IPS-18a (cell line): Measurements from ENCODE around the gene FGF14.

Source experiments
- H3K27ac ChIP-seq: one replicate; pipeline ENCODE4 v1.5.1; 2013; ENCODE audit warnings: low read length
- H3K27me3 ChIP-seq: one replicate; pipeline ENCODE4 v1.6.1; 2013; ENCODE audit warnings: mild to moderate bottlenecking, low read length; ENCODE audit not compliant: control insufficient read depth, insufficient read depth
- H3K36me3 ChIP-seq: one replicate; pipeline ENCODE4 v1.6.1; 2013; ENCODE audit warnings: low read depth, low read length; ENCODE audit not compliant: control insufficient read depth
- H3K4me1 ChIP-seq: one replicate; pipeline ENCODE4 v1.6.1; 2013; ENCODE audit warnings: low read depth, low read length; ENCODE audit not compliant: control insufficient read depth
- H3K4me3 ChIP-seq: one replicate; pipeline ENCODE4 v1.5.1; 2013; ENCODE audit warnings: low read length
- H3K9ac ChIP-seq: one replicate; pipeline ENCODE4 v1.6.1; 2013; ENCODE audit warnings: mild to moderate bottlenecking, low read length, moderate library complexity
- H3K9me3 ChIP-seq: one replicate; pipeline ENCODE4 v1.6.1; 2013; ENCODE audit warnings: low read depth, low read length; ENCODE audit not compliant: control insufficient read depth

FGF14 gene

DNA sequence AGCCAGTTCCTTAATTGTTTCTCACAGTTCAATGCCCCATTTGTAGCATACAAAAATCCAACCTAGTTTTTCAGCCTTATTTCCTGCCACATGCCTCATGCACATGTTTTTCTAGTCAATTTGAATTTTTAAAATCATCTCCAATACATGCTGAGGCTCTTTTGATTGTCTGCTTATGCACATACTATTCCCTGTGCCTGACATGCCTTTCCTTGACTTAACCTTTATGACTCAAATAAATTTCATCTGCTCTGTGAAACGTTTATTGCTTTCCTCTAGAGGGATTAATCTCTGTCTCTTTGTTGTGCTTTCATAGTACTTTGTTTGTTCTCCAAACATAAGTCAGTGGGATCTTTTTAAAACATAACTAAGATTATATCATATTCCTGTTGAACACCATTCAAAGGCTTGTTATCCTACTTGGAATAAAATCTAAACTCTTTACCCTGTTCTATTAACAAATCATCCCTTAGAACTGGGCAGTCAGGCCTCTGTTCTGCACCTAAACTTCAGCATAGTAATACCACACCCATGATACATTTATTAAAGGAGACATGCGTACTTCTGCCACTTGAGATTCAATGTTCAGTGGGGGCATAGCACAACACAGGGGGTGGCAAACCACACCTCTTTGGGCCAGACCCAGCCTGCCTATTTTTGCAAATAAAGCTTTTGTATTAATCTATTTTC, 346.6 kb downstream of the FGF14 start:
- Histone ChIP-seq H3K4me3 (no peak overlapping the region), H3K4me1 (no peaks in the 10 kb centered on the region), H3K9me3 (peaks cover 13% of the 10 kb centered on the region), H3K36me3 (no peaks in the 10 kb centered on the region), H3K9ac (no peak overlapping the region), H3K27me3 (no peaks in the 10 kb centered on the region), H3K27ac (no peak overlapping the region)

DNA sequence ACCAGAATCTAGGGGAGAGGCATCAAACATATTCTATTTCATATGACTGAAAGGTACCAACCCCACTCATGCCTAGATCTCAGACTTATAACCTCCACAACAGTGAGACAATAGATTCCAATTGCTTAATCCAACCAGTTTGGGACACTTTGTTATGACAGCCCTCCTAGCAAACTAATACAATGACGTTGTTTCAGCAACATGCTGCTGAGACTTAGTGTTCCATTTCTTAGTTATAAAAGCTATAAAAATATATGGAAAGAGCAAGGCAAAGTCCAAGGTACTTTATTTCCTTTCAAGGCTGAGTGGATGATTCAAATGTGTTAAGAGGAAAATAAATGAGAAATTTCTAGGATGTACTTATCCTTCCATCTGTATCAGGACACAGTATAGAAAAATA, 352.0 kb downstream of the FGF14 start:
- peaks cover 3% of the 10 kb centered on the region for H3K4me1 ChIP-seq
- no peaks in the 10 kb centered on the region for H3K36me3 ChIP-seq
- H3K9ac ChIP-seq, result no peak overlapping the region
- H3K27me3 ChIP-seq, result no peaks in the 10 kb centered on the region
- no peak overlapping the region for H3K4me3 ChIP-seq
- no peak overlapping the region for H3K27ac ChIP-seq
- H3K9me3 ChIP-seq, result peaks cover 13% of the 10 kb centered on the region

DNA sequence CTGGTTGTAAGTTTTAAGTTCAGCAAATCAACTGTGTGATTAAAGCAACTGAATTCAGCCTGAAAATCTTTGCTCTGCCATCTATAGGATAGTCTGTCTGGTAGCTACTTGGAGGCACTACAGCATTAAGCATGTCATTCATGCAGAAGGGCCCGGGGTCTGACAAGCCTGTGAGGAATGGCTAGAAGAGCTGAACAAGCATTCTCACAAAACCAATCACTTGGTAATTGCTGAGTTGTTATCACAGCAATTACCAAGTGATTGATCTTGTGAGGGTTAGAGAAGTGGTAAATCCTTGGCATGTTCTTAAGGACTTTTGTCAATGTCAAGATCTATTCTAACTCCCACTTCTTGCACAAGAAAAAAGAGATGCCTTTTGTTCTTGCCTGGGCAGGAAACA, 356.1 kb downstream of the FGF14 start:
- H3K4me3 ChIP-seq, result no peak overlapping the region
- no peak overlapping the region for H3K27ac ChIP-seq
- H3K4me1 ChIP-seq, result peaks cover 3% of the 10 kb centered on the region
- no peak overlapping the region for H3K9ac ChIP-seq
- no peaks in the 10 kb centered on the region for H3K9me3 ChIP-seq
- no peaks in the 10 kb centered on the region for H3K36me3 ChIP-seq
- H3K27me3 ChIP-seq, result no peaks in the 10 kb centered on the region

DNA sequence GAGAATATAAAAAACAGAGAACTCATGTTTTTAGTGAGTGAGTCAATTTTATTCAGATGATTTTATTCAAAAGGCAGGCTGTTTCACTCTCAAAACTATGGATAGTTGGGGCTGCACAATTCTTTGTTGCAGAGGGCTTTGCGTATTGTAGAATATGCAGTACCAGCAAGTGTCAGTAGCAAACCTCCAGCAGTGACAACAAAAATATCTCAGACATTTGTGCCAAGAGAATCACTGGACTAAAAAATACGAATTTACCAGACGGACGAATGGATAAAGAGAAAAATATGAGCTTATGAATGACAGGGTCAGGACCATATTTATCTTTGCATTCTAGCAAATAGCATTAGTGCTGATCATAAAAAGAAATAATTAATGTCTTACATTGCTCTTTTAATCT, 359.1 kb downstream of the FGF14 start:
- H3K27me3 ChIP-seq, result no peaks in the 10 kb centered on the region
- no peak overlapping the region for H3K4me3 ChIP-seq
- H3K9me3 ChIP-seq, result no peaks in the 10 kb centered on the region
- no peak overlapping the region for H3K9ac ChIP-seq
- H3K4me1 ChIP-seq, result peaks cover 3% of the 10 kb centered on the region
- H3K27ac ChIP-seq, result no peak overlapping the region
- H3K36me3 ChIP-seq, result no peaks in the 10 kb centered on the region

DNA sequence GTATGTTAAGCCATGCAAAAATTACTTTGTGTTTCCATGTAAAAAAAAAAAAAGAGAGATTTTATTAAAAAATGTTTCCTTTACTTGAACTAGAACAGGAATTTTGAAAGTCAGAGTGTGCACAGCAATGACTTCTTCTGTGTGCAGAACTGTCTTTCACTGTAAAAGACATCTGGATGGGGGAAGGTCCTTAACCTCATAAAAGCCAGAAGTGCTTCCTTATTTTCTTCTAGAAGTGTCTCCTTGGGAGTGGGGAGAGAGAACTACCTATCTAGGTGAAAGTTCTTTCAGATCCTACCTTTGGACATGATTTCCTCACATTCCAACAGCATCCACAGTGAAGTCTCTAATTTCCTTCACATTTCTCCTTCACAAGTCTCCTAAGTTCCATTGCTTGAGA, 360.3 kb downstream of the FGF14 start:
- Histone ChIP-seq H3K27me3 (no peaks in the 10 kb centered on the region), H3K9me3 (no peaks in the 10 kb centered on the region), H3K27ac (no peak overlapping the region), H3K4me3 (no peak overlapping the region), H3K9ac (no peak overlapping the region), H3K4me1 (peaks cover 3% of the 10 kb centered on the region), H3K36me3 (no peaks in the 10 kb centered on the region)

DNA sequence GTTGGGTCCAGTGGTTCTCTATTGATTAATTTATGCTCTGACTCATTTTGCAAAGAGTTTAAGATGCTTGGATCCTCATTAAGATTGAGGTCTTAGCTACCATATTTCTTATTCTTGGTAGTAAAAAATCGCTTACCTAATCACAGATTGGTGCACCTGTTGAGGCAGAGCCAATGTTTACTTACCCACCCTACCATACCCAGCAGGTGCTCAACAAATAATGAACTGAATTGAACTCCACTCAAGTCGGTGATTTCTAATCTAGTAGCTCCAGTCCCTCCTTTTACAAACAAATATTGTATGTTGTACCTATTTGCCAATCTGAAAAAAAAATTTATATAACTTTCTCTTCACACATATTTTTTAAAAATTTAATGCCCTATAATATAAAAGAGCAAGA, 361.0 kb downstream of the FGF14 start:
- Histone ChIP-seq H3K27ac (no peak overlapping the region), H3K9me3 (no peaks in the 10 kb centered on the region), H3K27me3 (no peaks in the 10 kb centered on the region), H3K36me3 (no peaks in the 10 kb centered on the region), H3K9ac (no peak overlapping the region), H3K4me3 (no peak overlapping the region), H3K4me1 (peaks cover 2% of the 10 kb centered on the region)

DNA sequence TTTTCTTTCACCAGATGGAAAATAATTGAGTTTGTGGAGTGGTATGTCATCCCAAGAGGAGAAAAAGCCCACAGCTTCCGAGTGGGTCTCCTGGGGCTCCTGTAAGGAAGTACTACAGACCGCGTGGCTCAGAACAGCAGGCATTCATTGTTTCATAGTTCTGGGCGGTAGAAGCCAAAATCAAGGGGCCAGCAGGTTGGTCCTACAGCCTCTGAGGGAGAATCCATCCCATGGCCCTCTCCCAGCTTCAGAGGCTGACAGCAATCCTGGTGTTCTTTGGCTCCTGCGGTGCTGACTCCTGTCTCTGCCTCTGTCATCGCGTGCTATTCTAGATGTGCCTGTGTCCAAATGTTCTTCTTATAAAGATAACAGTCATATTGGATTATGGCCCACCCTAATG, 362.6 kb downstream of the FGF14 start:
- H3K4me1 ChIP-seq, result peaks cover under 1% of the 10 kb centered on the region
- H3K9me3 ChIP-seq, result no peaks in the 10 kb centered on the region
- no peak overlapping the region for H3K4me3 ChIP-seq
- no peaks in the 10 kb centered on the region for H3K36me3 ChIP-seq
- no peak overlapping the region for H3K9ac ChIP-seq
- H3K27me3 ChIP-seq, result no peaks in the 10 kb centered on the region
- no peak overlapping the region for H3K27ac ChIP-seq

DNA sequence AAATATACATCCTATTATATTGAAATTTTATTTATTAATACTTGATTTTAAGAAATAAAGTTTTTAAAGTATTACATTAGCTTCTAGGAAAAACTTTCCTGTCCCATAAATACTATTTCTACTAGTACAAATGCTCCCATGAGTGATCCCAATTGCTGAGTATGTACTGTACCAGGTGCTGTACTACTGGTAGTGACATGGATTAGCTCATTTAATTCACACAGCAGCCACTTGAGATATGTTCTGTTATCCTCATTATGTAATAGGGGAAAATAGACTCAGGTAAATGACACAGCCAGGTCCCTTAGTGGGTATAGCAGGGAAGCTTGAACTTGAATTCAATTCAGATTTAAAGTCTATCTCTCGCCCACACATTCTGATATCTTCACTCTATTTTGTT, 363.1 kb downstream of the FGF14 start:
- peaks cover 5% of the 10 kb centered on the region for H3K4me1 ChIP-seq
- H3K9ac ChIP-seq, result no peak overlapping the region
- H3K27ac ChIP-seq, result no peak overlapping the region
- no peaks in the 10 kb centered on the region for H3K36me3 ChIP-seq
- no peaks in the 10 kb centered on the region for H3K9me3 ChIP-seq
- no peaks in the 10 kb centered on the region for H3K27me3 ChIP-seq
- H3K4me3 ChIP-seq, result no peak overlapping the region

DNA sequence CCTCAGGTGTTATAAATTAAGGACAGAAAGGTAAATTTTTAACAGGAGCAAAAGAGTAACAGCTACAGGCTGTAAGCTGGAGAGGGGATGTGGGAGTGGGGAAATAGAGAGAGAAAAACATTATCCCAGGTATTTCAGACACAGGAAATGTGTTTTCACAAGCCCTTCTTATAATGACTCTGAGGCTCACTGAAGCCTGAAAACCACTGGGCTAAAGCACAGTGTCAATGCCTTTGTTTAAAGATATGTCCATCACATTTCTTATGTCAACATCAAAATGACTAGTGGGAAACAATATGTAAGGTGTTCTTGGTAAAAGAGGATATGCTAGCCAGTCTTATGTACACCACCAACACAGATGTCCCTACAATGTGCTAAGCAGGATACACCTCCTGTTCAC, 365.9 kb downstream of the FGF14 start:
- Histone ChIP-seq H3K27ac (no peak overlapping the region), H3K4me3 (no peak overlapping the region), H3K9ac (no peak overlapping the region), H3K27me3 (no peaks in the 10 kb centered on the region), H3K4me1 (peaks cover 6% of the 10 kb centered on the region), H3K9me3 (no peaks in the 10 kb centered on the region), H3K36me3 (no peaks in the 10 kb centered on the region)

DNA sequence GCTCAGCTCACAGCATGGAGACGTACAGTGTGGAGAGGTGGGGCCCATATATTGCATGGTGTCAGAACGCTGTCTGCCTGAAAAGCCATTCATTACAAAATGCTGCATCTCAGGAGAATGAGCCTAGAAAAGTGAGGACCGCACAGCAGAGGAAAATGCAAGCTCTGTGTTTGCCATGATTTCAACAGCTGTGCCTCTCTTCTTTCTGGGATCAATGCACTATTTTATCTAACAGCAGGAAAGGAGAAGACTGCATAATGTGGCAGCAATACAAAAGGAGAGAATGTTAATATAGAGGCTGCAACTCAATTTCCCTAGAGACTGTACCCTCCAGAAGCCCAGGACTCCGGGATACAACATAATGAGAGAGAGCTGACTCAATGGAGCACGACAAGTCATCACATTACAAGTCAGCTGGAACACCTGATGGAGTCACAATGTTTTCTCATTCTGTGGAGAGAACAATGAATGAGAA, 368.0 kb downstream of the FGF14 start:
- Histone ChIP-seq H3K36me3 (no peaks in the 10 kb centered on the region), H3K27me3 (no peaks in the 10 kb centered on the region), H3K4me1 (peaks cover 6% of the 10 kb centered on the region), H3K27ac (no peak overlapping the region), H3K9me3 (no peaks in the 10 kb centered on the region), H3K9ac (no peak overlapping the region), H3K4me3 (no peak overlapping the region)

DNA sequence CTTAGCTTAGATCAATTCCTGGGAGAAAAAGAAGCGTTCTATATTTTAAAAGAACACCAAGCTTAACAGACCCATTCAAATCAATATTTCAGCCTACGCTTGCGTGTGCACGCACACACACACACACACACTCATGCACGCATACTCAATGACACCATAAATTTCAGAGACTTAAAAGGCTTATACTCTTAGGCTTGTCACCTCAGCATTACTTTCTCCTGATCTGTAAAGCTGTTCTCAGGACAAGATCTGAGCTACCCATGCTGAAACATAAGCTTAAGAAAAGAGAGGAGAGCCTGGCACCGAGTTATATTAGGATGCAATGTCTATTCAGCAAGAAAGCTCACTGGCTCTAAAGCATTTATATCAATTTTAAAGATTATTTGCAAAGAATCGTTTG, 368.5 kb downstream of the FGF14 start:
- H3K4me1 ChIP-seq, result peaks cover 6% of the 10 kb centered on the region
- no peaks in the 10 kb centered on the region for H3K27me3 ChIP-seq
- no peak overlapping the region for H3K9ac ChIP-seq
- H3K9me3 ChIP-seq, result no peaks in the 10 kb centered on the region
- H3K4me3 ChIP-seq, result no peak overlapping the region
- no peaks in the 10 kb centered on the region for H3K36me3 ChIP-seq
- H3K27ac ChIP-seq, result no peak overlapping the region

DNA sequence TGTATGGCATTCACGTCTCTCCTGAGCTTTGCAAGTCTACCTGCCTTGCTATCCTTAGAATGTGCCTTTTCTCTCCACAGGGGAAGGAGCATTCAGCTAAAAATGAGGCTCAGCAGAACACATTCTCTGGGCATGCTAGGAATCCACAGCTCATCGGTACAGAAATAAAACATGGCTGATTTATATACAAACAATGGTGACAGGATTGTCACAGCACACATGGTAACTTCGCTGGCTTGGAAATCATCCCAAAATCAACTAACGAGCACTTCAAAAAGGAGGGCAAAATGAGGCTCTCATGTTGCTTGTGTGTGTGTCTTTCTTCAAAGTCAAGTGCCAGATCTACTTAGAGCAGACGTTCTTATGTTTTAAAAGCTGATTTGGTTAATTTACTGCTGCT, 373.0 kb downstream of the FGF14 start:
- H3K27me3 ChIP-seq, result no peaks in the 10 kb centered on the region
- no peaks in the 10 kb centered on the region for H3K9me3 ChIP-seq
- H3K4me3 ChIP-seq, result no peak overlapping the region
- H3K36me3 ChIP-seq, result no peaks in the 10 kb centered on the region
- no peak overlapping the region for H3K9ac ChIP-seq
- no peak overlapping the region for H3K27ac ChIP-seq
- H3K4me1 ChIP-seq, result peaks cover 1% of the 10 kb centered on the region
